NCI-H1694 (cell line): ENCODE measurements around the gene ZMIZ1.

Experiments
- DNase-seq: peaks from one replicate; lab custom pipeline; 2025; lab: John Stamatoyannopoulos, UW

The ZMIZ1 gene

GRCh38 chr10:79066411-79067240, 2.1 kb upstream of the ZMIZ1 start:
- DNase-seq, result peak; percentile 25

- peak; percentile 50 for DNase-seq
These were observed 1.2 kb upstream of the ZMIZ1 start for GRCh38 chr10:79067241-79068202.

- DNase-seq, result no peak
These were observed 584 bp upstream of the ZMIZ1 start for GRCh38 chr10:79068203-79068561.

- no peak for DNase-seq
These were observed 737 bp downstream of the ZMIZ1 start for GRCh38 chr10:79069325-79070080.

GRCh38 chr10:79070081-79070605, 1.4 kb downstream of the ZMIZ1 start:
- no peak for DNase-seq

- DNase-seq, result peak; percentile 53
These were observed 2.0 kb downstream of the ZMIZ1 start for GRCh38 chr10:79070606-79071395.

- no peak for DNase-seq
These were observed 2.7 kb downstream of the ZMIZ1 start for GRCh38 chr10:79071396-79071923.

- no peak for DNase-seq
These were observed 3.3 kb downstream of the ZMIZ1 start for GRCh38 chr10:79072041-79072441.

GRCh38 chr10:79072994-79073645, 4.4 kb downstream of the ZMIZ1 start:
- DNase-seq, result no peak

- DNase-seq, result no peak
These were observed 5.1 kb downstream of the ZMIZ1 start for GRCh38 chr10:79073784-79074432.

GRCh38 chr10:79074732-79075131, 6.0 kb downstream of the ZMIZ1 start:
- no peak for DNase-seq

GRCh38 chr10:79075418-79075817, 6.7 kb downstream of the ZMIZ1 start:
- DNase-seq, result no peak

GRCh38 chr10:79077488-79078173, 8.9 kb downstream of the ZMIZ1 start:
- no peak for DNase-seq

- no peak for DNase-seq
These were observed 9.7 kb downstream of the ZMIZ1 start for GRCh38 chr10:79078367-79079053.

GRCh38 chr10:79079054-79079397, 10.3 kb downstream of the ZMIZ1 start:
- no peak for DNase-seq

- no peak for DNase-seq
These were observed 11.0 kb downstream of the ZMIZ1 start for GRCh38 chr10:79079490-79080355.

- DNase-seq, result no peak
These were observed 12.7 kb downstream of the ZMIZ1 start for GRCh38 chr10:79081353-79082034.
